GM12891 (cell line): ENCODE data around the gene CCT5.

Experiments used
- PAX5 ChIP-seq: IDR thresholded peaks from 2 replicates; pipeline ENCODE4 v1.6.1; 2011; ENCODE audit warnings: low read length, moderate library complexity, mild to moderate bottlenecking; ENCODE audit not compliant: insufficient read depth, severe bottlenecking
- POLR2A ChIP-seq: IDR thresholded peaks from 2 replicates; pipeline ENCODE4 v1.6.1; 2011; ENCODE audit warnings: low read depth, low read length, control low read depth
- POLR2AphosphoS5 ChIP-seq: IDR thresholded peaks from 2 replicates; pipeline ENCODE4 v1.6.1; 2011; ENCODE audit warnings: low read depth, low read length, control low read depth
- POU2F2 ChIP-seq: IDR thresholded peaks from 2 replicates; pipeline ENCODE4 v1.6.1; 2011; ENCODE audit warnings: low read depth, mild to moderate bottlenecking, control low read depth, low read length, moderate library complexity
- SPI1 ChIP-seq: IDR thresholded peaks from 2 replicates; pipeline ENCODE4 v1.6.1; 2011; ENCODE audit warnings: low read depth, low read length, control low read depth
- TAF1 ChIP-seq: IDR thresholded peaks from 2 replicates; pipeline ENCODE4 v1.6.1; 2011; ENCODE audit warnings: low read depth, low read length, control low read depth

DNA sequence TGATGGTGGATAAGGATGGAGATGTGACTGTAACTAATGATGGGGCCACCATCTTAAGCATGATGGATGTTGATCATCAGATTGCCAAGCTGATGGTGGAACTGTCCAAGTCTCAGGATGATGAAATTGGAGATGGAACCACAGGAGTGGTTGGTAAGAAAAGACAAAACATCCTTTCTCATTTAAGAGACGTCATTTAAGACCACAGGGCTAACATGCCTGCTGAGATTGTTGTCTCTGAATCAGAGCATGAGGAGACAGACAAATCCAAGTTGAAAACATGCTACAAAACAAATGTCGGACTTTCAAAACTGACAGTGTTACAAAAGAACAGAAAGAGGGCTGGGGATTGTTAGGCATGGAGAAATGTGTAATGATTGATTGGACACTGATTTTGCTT, 4.6 kb downstream of the CCT5 start:
- TF ChIP-seq POLR2AphosphoS5 = no peak
- no peak for TF ChIP-seq POLR2A
- TF ChIP-seq TAF1 = no peak
- no peak for TF ChIP-seq POU2F2
- TF ChIP-seq PAX5 = no peak
- TF ChIP-seq SPI1 = no peak
